HepG2 (cell line): ENCODE data around the gene USP34.

Source experiments
- BCLAF1 ChIP-seq: fragments of 450-650 bp; IDR thresholded peaks from 2 replicates; pipeline ENCODE4 v1.6.1; 2017; ENCODE audit warnings: mild to moderate bottlenecking
- CEBPZ ChIP-seq: IDR thresholded peaks from 2 replicates; pipeline ENCODE4 v1.6.1; 2012; ENCODE audit warnings: low read length, improper control_type of control experiment
- CTCF ChIP-seq: sonication (generic); formaldehyde crosslinking; IDR thresholded peaks from 2 replicates; pipeline ENCODE4 v1.5.0; 2020; ENCODE audit warnings: mild to moderate bottlenecking, missing genetic modification reagents, moderate library complexity
- FUBP1 ChIP-seq: sonication (generic); formaldehyde crosslinking; IDR thresholded peaks from 2 replicates; pipeline ENCODE4 v1.5.1; 2020; ENCODE audit warnings: missing genetic modification reagents, mild to moderate bottlenecking, borderline replicate concordance
- SP1 ChIP-seq, 2 experiments: fragments of 450-650 bp in 1 of 2; sonication (generic) in 1 of 2; formaldehyde crosslinking in 1 of 2; IDR thresholded peaks; 2 replicates each; pipeline versions ENCODE4 v1.4.0 to v1.6.1; 2016 to 2020; ENCODE audit warnings: missing genetic modification reagents in 1 of 2
- TAF1 ChIP-seq: sonication (generic); formaldehyde crosslinking; IDR thresholded peaks from 2 replicates; pipeline ENCODE4 v1.4.0; 2020; ENCODE audit warnings: missing genetic modification reagents
- ZBTB8A ChIP-seq: sonication (generic); formaldehyde crosslinking; IDR thresholded peaks from 2 replicates; pipeline ENCODE4 v1.4.0; 2020; ENCODE audit warnings: mild to moderate bottlenecking, low read depth, missing genetic modification reagents, borderline replicate concordance
- ZFP36 ChIP-seq: fragments of 150-350 bp; IDR thresholded peaks from 2 replicates; pipeline ENCODE4 v1.6.1; 2018; ENCODE audit warnings: borderline replicate concordance, low read length, low read depth; ENCODE audit not compliant: partially characterized antibody
- ZSCAN30 ChIP-seq: sonication (generic); formaldehyde crosslinking; IDR thresholded peaks from 2 replicates; pipeline ENCODE4 v1.5.0; 2020; ENCODE audit warnings: mild to moderate bottlenecking, missing genetic modification reagents

- TF ChIP-seq FUBP1 (CRISPR knock-in tag) (no peak), CEBPZ (no peak), ZBTB8A (no peak), TAF1 (CRISPR knock-in tag) (no peak), BCLAF1 (no peak), SP1 (IDR thresholded peaks at IDR 0.05) (no peak), SP1 (CRISPR knock-in tag; IDR thresholded peaks at IDR 0.05) (no peak), ZFP36 (no peak), ZSCAN30 (no peak), CTCF (CRISPR knock-in tag) (no peak)
These were observed 217.8 kb downstream of the USP34 start for GRCh38 chr2:61253136-61253535.
